Right hindlimb (tissue), 1 donor: Measurements from ENCODE around the gene ANO8.
A peak's percentile ranks its signal among the peaks of the same experiment; 100 is the strongest.
"Not testable (repeated sequence)": the region's sequence is repeated elsewhere in the genome, so short reads cannot be mapped to it uniquely, and the experiment has no call there.

Experiments
- DNase-seq: peaks from one replicate; pipeline ENCODE4 v3.0.0-alpha.2; 2018

Gene ANO8

GRCh38 chr19:17334414-17335409 is at the start of gene ANO8:
TSS of gene ANO8 (minus strand) at chr19:17334855. CDS start at chr19:17334670, 185 bp downstream.
- peak; percentile 98 for DNase-seq

DNA sequence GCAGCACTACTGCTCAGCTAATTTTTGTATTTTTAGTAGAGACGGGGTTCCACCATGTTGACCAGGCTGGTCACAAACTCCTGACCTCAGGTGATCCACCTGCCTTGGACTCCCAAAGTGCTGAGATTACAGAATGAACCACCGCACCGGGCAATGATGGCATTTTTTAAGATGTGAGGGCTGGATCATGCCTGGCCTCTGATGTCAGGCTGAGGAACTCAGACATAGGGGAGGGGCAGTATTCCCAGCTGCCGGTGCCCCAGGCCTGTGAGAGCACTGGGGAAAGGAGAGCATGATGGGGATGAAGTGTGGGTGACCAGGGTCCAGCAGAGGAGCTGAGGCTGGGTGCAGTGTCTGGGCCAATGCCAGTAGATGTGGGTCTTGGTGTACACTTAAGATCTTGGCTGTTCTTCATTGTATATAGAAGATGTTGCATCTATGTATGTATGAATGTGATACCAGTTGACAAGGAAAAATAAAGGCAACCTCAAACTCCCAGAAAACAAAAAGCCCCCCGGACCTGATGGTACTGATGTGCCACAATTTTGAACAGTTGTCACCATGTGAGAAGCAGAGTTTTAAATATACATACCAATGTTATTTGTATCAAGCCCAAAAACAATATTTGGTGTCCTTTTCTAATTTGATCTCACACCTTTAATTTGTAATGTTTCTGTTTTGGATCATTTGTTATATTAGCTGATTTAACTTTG is 45.9 kb upstream of the ANO8 start:
- DNase-seq, result no peak

GRCh38 chr19:17379221-17379631 is 44.6 kb upstream of the ANO8 start:
- peak; percentile 61 for DNase-seq

GRCh38 chr19:17378271-17378670 is 43.6 kb upstream of the ANO8 start:
- no peak for DNase-seq

DNA sequence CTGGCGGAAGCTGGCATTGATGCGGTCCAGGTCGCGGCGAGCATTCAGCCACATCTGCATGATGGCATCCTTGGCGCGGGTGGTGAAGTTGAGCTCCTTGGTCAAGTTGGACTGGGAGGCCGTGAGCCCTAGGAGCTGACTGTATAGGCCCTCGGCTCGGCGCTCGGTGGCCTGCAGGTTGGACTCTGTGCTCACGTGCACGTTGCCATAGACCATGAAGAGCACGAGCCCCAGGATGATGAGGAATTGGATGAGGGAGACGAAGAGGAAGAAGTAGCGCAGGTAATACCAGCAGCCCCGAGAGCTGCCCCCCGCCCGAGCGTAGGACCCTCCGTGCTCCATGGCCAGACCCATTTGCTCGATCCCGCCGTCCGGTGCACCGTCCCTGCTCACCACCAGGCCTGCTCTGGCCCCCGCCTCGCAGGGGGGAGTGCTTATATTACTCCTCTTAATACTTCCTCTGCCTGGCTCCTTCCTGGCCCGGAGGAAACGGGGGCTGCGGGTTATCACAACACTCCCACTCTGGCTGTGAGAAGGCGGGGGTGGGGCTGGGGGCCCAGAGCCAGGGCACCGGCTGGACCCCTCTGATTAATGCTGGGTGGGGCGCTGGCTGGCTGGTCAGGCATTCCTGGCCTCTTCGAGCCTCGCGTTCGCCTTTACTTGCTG is 42.4 kb upstream of the ANO8 start, which contains the start of gene PLVAP:
Gene PLVAP, minus strand, starts transcription at position 408 of the 666 bp plus-strand sequence. Its CDS starts 54 bp downstream, at position 354.
- DNase-seq, result no peak

GRCh38 chr19:17370026-17370587 is 35.5 kb upstream of the ANO8 start:
- DNase-seq, result no peak

- no peak for DNase-seq
Observed at GRCh38 chr19:17365361-17365760, 30.7 kb upstream of the ANO8 start.

DNA sequence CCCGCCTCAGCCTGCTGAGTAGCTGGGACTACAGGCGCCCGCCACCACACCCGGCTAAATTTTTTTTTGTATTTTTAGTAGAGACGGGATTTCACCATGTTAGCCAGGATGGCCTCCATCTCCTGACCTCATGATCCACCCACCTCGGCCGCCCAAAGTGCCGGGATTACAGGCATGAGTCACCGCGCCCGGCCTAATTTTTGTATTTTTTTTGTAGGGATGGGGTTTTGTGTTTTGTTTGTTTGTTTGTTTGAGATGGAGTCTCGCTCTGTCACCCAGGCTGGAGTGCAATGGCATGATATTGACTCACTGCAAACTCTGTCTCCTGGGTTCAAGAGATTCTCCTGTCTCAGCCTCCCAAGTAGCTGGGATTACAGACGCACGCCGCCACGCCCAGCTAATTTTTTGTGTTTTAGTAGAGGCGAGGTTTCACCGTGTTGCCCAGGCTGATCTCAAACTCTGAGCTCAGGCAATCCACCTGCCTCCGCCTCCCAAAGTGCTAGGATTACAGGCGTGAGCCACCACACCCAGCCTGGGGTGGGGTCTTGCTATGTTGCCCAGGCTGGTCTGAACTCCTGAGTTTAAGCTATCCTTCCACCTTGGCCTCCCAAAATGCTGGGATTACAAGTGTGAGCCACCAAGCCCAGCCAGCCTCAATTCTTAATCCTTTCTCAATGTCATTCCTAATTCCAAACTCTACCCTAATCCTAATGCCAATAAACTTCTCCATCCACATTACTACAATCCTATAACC is 29.4 kb upstream of the ANO8 start:
- not testable (repeated sequence) for DNase-seq

DNA sequence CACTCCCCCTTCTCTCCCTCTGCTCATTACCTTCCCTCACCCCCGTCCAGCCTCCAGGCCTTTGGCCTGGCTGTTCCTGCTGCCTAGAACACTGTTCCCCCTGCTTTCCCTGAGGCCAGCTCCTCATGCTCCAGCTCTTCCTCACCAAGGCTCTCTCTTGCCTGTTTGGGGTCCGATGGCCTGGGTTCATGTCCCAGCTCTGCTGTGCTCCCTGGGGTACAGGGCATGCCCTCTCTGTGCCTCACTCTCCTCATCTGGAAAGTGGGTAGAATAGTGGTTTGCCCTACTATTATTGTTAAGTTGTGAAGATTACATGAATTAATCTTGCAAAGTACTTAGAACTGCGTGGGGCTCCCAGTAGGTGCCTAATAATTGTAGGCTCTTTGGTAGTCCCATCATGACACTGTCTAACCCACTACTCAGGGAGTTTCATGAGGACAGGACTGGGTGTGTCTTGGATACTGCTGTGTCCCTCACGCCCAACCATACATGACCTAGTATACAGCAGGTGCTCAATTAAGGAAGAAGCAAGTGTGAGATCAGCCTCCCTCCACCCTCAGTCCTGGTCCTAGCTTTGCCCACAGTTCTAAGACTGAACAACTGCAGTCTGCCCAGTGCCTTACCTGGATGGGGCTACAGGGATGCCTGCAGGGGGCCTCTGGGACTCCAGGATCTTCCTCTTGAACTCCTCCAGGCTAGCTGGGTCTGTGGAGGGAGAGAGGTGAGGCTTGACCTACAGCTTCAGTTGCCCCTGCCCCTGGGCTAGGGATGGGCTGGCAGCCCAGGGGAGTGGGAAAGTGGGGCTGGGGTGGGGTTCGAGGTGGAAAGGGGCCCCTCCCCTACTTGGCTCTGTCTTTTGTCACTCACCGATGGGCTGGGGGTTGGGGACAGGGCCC is 25.5 kb upstream of the ANO8 start:
- DNase-seq, result no peak

GRCh38 chr19:17358395-17358794 is 23.7 kb upstream of the ANO8 start:
- no peak for DNase-seq

GRCh38 chr19:17357724-17358123 is 23.1 kb upstream of the ANO8 start:
- DNase-seq, result no peak

- no peak for DNase-seq
Observed at GRCh38 chr19:17357078-17357666, 22.5 kb upstream of the ANO8 start.

GRCh38 chr19:17353386-17353785 is 18.7 kb upstream of the ANO8 start:
- DNase-seq, result no peak

- peak; percentile 54 for DNase-seq
Observed at GRCh38 chr19:17352608-17353280, 18.1 kb upstream of the ANO8 start.

DNA sequence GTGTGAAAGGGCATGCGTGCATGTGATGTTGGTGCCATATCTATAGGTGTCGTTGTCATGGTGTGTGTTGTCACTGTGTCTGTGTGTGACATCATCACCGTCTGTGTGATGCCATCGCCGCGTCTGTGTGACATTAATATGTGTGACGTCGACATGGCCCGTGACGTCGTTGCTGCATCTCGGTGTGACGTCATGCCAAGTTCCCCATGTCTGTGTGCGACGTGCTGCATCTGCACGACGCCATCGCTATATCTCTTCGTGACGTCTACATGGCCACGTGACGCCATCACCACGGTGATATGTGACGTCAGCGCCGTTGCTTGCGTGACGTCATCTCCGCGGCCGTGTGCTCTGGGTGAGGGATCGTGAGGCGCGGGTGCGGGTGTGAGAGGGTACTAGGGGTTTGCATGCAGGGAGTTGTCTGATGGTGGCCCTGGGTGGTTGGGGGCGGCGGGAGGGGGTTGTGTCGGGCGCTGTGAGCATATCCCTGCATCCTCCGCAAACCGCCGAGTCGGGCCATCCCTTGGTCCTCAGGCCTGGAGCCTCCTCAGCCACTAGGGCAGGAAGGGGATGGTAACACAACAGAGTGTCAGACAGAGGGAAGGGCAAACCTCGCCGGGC is 17.3 kb upstream of the ANO8 start:
- DNase-seq, result no peak

DNA sequence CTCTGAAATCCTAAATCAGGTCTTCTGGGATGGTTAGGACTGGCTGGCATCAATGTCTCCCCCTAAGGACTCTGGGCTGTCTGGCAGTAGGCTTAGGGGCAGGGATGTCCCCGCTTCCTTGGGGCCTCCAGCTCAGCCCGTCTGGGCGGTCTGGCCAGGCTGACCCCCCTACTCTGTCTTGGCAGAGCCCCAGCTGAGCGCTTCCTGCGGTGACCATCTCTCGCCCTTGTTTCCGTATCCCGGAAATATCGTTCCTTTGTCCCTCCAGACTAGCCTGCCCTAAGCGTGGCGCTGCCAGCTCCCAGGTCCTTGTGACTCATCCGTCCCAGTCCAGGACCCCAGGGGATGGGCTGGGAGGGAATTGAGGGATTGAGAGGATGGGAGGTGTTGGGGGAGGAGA is 14.0 kb upstream of the ANO8 start:
- peak; percentile 75 for DNase-seq

DNA sequence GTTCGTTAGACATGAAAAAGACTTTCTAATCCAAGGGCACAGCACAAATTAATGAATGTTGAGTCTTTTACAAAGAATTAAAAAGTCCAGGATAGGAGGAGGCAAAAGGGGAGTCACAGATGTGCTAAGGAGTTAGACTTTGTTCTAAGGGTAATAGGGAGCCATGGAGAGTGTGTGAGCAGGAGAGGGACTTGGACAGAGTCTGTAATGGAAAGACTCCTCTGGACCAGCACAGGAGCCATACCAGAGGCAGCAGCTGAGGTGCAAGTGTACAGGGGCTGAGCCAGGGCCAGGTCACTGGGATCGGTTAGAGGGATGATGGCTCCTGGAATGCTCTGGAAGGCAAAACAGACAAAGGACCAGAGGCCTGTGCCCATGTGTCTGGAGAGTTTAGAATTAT is 13.2 kb upstream of the ANO8 start:
- DNase-seq, result no peak

- DNase-seq, result no peak
Observed at GRCh38 chr19:17347361-17347760, 12.7 kb upstream of the ANO8 start.

DNA sequence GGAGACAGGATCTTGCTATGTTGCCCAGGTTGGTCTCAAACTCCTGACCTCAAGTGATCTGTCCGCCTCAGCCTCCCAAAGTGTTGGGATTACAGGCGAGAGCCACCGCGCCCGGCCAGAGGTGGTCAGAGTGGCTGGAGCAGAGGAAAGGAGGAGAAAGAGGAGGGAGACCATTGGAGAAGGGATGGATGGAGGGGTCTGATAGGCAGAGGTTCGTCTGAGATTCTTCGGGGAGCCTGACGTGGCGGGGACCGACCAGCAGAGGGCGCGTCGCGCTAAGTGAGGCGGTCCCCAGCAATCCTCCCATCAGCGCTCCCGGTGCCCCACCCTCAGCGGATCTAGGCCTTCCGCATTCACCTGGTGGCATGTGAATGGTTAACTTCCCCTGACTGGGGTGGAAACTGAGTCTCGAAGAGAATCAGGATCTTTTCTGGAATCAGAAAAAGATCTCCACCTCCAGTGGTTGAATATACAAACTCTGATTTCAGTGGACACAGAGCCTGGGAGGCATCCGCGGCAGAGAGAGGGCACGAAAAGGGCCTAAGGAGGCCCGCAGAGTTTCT is 11.5 kb upstream of the ANO8 start:
- DNase-seq, result peak; percentile 77
